K562 (cell line): ENCODE measurements around the gene WASL. TPM values are rescaled to one million over a fixed set of nuclear protein-coding genes. Genes with fewer than 3 reads are reported as not detected.
A peak's percentile ranks its signal among the peaks of the same experiment; 100 is the strongest.

Source experiments
- EP300 ChIP-seq: IDR thresholded peaks from 2 replicates; pipeline ENCODE4 v1.6.1; 2012; ENCODE audit warnings: low read length, improper control_type of control experiment
- HES1 ChIP-seq: fragments of 450-650 bp; IDR thresholded peaks from 2 replicates; pipeline ENCODE4 v1.6.1; 2016; ENCODE audit warnings: low read depth, mild to moderate bottlenecking, moderate library complexity
- HOMEZ ChIP-seq: fragments of 250-450 bp; sonication (Bioruptor Pico); IDR thresholded peaks from 2 replicates; pipeline ENCODE4 v1.4.0; 2020; ENCODE audit warnings: mild to moderate bottlenecking, moderate library complexity
- LCOR ChIP-seq: sonication (generic); formaldehyde crosslinking; IDR thresholded peaks from 2 replicates; pipeline ENCODE4 v1.8.0; 2022; ENCODE audit warnings: mild to moderate bottlenecking, missing genetic modification reagents
- NFE2L1 ChIP-seq: fragments of 450-650 bp; IDR thresholded peaks from 2 replicates; pipeline ENCODE4 v1.6.1; 2016; ENCODE audit warnings: missing genetic modification characterization, low read depth, mild to moderate bottlenecking, missing compliant biosample characterization, moderate library complexity, borderline replicate concordance
- SRSF9 ChIP-seq: fragments of 200-400 bp; formaldehyde crosslinking; IDR thresholded peaks from 2 replicates; pipeline ENCODE4 v1.6.1; 2017; ENCODE audit warnings: low read depth, low read length, borderline replicate concordance
- TBP ChIP-seq: optimal IDR thresholded peaks from 2 replicates; pipeline ENCODE3; 2011; ENCODE audit warnings: low read depth, low read length, improper control_type of control experiment
- ZBTB34 ChIP-seq: fragments of 250-450 bp; sonication (Bioruptor Pico); IDR thresholded peaks from 2 replicates; pipeline ENCODE4 v1.8.0; 2021; ENCODE audit warnings: mild to moderate bottlenecking, moderate library complexity
- polyA plus RNA-seq, 8 experiments: library from polyadenylated mRNA; depleted of rRNA in 4 of 8; stranded (reverse) in 5 of 8; unstranded in 3 of 8; fragments of >200 nt; fragmentation: Nextera tagmentation in 2 of 8; fragmentation: Illumina TruSeq in 1 of 8; extraction: Ambion mirVana in 2 of 8; extraction: Trizol in 1 of 8; gene quantifications; 2 replicates each; pipeline versions ENCODE4 v1.2.1 to v1.2.3, GENCODE V29; 2011 to 2014; ENCODE audit warnings: inconsistent platforms in 1 of 8, missing spikeins in 1 of 8
- total RNA-seq, 7 experiments: library from RNA; depleted of rRNA in 6 of 7; stranded (reverse); fragments of >200 nt in 6 of 7; fragmentation: Illumina TruSeq in 2 of 7; extraction: Trizol in 2 of 7; gene quantifications; 2 replicates each; pipeline versions ENCODE4 v1.2.1 to v1.2.3, GENCODE V29; 2011 to 2021; ENCODE audit warnings: low replicate concordance in 1 of 7
- TF ChIP-seq, protein P1 (sequence below), 2 experiments: fragments of 450-650 bp; IDR thresholded peaks; 2 replicates each; pipeline ENCODE4 v1.6.1; 2016; ENCODE audit warnings: mild to moderate bottlenecking in 2 of 2, borderline replicate concordance in 1 of 2, low read depth in 1 of 2, moderate library complexity in 1 of 2

Gene WASL
- total and polyA plus RNA-seq, 9 of the 15 experiments (the other 6 are each of a cell fraction or from before 2014, with no cell fraction given) = 3.2 to 13.9 (median 8.3) TPM

DNA sequence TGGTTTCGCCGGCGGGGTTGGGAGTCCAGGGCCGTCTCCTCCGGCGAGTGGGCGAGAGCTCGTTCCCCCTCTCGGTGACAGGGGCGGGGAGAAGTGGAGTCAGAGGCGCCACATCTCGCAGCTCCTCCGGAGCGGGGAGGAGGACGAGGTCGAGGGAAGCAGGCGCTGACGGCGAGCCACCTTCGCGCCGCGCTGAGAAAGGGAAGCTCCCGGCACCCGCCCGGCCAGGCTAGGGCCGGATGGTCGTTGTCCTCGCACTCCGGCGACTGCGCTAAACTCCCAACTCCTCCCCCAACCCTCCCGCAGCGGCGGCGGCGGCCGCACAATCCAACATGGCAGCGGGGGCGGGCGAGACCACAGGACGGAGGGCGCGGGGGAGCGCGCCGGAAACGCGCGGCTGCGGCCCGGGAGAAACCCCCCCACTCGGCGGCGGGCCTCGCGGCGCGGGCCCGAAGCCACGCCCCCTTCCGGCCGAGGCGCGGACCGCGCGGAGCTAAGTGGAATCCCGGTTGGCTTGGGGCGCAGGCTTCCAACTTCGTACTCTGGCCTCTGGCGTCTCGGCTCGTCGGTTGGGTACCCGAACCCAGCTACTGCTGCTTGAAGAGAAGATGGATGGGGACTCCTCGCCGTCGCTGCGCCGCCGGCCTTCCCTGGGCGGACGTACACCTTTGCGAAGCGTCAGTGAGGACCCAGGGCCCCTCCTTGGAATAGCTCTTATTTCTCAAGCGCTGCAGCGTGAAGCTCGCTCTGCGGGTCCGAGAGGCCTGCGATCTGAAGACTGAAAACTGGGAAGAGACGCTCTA, at the start of gene WASL (continued):
- TF ChIP-seq, protein P1, sequence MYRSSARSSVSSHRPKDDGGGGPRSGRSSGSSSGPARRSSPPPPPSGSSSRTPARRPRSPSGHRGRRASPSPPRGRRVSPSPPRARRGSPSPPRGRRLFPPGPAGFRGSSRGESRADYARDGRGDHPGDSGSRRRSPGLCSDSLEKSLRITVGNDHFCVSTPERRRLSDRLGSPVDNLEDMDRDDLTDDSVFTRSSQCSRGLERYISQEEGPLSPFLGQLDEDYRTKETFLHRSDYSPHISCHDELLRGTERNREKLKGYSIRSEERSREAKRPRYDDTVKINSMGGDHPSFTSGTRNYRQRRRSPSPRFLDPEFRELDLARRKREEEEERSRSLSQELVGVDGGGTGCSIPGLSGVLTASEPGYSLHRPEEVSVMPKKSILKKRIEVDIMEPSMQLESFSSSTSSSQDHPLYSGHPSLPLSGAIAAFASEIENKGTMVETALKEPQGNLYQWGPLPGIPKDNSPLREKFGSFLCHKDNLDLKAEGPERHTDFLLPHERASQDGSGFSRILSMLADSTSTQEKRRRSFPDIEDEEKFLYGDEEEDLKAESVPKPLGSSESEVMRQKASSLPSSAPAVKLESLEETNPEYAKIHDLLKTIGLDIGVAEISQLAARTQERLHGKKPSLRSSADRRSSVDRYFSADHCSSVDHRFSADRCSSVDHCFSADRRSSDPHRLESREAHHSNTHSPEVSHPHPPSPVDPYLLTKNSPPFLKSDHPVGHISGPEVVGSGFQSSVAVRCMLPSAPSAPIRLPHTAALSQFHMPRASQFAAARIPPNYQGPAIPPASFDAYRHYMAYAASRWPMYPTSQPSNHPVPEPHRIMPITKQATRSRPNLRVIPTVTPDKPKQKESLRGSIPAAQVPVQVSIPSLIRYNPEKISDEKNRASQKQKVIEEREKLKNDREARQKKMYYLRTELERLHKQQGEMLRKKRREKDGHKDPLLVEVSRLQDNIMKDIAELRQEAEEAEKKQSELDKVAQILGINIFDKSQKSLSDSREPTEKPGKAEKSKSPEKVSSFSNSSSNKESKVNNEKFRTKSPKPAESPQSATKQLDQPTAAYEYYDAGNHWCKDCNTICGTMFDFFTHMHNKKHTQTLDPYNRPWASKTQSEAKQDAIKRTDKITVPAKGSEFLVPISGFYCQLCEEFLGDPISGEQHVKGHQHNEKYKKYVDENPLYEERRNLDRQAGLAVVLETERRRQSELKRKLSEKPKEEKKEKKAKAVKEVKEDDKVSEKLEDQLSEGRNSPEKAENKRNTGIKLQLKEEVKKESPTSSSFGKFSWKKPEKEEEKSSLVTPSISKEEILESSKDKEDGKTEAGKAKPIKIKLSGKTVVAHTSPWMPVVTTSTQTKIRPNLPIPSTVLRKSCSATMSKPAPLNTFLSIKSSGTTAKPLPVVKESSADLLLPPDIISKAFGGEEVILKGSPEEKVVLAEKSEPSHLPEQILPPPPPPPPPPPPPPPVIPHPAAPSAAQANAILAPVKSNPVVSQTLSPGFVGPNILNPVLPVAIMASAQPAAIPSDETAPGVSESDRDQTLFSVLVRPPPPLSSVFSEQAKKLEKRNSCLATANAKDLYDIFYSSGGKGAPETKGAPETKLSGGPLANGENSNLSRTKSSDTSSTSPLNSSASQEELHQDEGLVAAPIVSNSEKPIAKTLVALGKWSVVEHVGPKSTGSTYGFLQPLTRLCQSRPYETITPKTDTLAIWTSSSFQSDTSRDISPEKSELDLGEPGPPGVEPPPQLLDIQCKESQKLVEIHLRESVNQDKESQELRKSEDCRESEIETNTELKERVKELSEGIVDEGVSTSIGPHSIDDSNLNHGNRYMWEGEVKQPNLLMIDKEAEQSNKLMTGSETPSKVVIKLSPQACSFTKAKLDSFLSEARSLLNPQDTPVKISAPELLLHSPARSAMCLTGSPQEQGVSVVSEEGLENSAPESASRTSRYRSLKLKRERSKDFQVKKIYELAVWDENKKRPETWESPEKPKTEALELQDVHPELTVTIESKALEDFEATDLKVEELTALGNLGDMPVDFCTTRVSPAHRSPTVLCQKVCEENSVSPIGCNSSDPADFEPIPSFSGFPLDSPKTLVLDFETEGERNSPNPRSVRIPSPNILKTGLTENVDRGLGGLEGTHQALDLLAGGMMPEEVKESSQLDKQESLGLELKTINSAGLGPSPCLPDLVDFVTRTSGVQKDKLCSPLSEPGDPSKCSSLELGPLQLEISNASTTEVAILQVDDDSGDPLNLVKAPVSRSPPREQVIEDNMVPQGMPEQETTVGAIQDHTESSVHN (IDR thresholded peaks at IDR 0.05; ENCODE audit: borderline replicate concordance in 1 of 2, low read depth in 1 of 2) = no peak
- TF ChIP-seq TBP = peak; percentile 87
- peak; percentile 69; the same call in 1 of the 2 replicates for TF ChIP-seq EP300
- TF ChIP-seq LCOR (CRISPR knock-in tag) = peak; percentile 57; the same call in 1 of the 2 replicates
- no peak for TF ChIP-seq ZBTB34 (CRISPR knock-in tag)
- TF ChIP-seq NFE2L1 (tag) = no peak
- no peak for TF ChIP-seq HES1
- TF ChIP-seq HOMEZ (CRISPR knock-in tag) = 0 out of 2 replicates have a peak, but pooled peaks have one; percentile 83
- no peak for TF ChIP-seq SRSF9
